Heart right ventricle (tissue), 16 donors: ENCODE data around the gene GSTCD. TPM values are rescaled to one million over a fixed set of nuclear protein-coding genes. Genes with fewer than 3 reads are reported as not detected.

ENCODE experiments used
- ATAC-seq, 8 donors: fragments of 200-7000 bp; cut with Tn5 transposase; one replicate each; pipeline ENCODE4 v1.9.1; 2020; ENCODE audit warnings: mild to moderate bottlenecking in 8 of 8, moderate library complexity in 8 of 8, moderate number of reproducible peaks in 1 of 8
- DNase-seq, 2 donors: peaks; one replicate each; pipeline ENCODE4 v3.0.0-alpha.2; 2020
- H3K27ac ChIP-seq, 10 donors: fragments of 200-600 bp; sonication (generic) in 2 of 10; one replicate each; pipeline versions ENCODE4 v1.5.0 to v1.8.0; 2020 to 2022; ENCODE audit warnings: mild to moderate bottlenecking in 3 of 10
- H3K27me3 ChIP-seq, 7 donors: fragments of 200-600 bp; one replicate each; pipeline ENCODE4 v1.8.0; 2021 to 2022; ENCODE audit warnings: mild to moderate bottlenecking in 2 of 7
- H3K36me3 ChIP-seq, 9 donors: fragments of 200-600 bp; sonication (generic) in 1 of 9; one replicate each; pipeline versions ENCODE4 v1.5.0 to v1.8.0; 2020 to 2022; ENCODE audit warnings: mild to moderate bottlenecking in 2 of 9
- H3K4me1 ChIP-seq, 9 donors: fragments of 200-600 bp; sonication (generic) in 1 of 9; one replicate each; pipeline versions ENCODE4 v1.5.0 to v1.8.0; 2020 to 2022; ENCODE audit warnings: mild to moderate bottlenecking in 4 of 9
- H3K4me3 ChIP-seq, 10 donors: fragments of 200-600 bp; sonication (generic) in 2 of 10; one replicate each; pipeline versions ENCODE4 v1.5.0 to v1.8.0; 2020 to 2022; ENCODE audit warnings: mild to moderate bottlenecking in 7 of 10, moderate library complexity in 2 of 10
- H3K9me3 ChIP-seq, 11 donors: fragments of 200-600 bp in 10 of 11; sonication (generic) in 2 of 11; one replicate each; pipeline versions ENCODE4 v1.5.0 to v1.8.0; 2013 to 2022; ENCODE audit warnings: mild to moderate bottlenecking in 2 of 11, control low read depth in 1 of 11, moderate library complexity in 1 of 11
- CTCF ChIP-seq, 9 donors: fragments of 200-600 bp; sonication (generic) in 2 of 9; IDR thresholded peaks; one replicate each; pipeline versions ENCODE4 v1.5.0 to v1.8.0; 2021 to 2022; ENCODE audit warnings: antibody characterized with exemption in 9 of 9, mild to moderate bottlenecking in 5 of 9, moderate library complexity in 1 of 9
- WGBS, 2 donors: extraction: QIAGEN DNeasy Blood & Tissue Kit; methylation state at CpG; one replicate each; pipeline ENCODE4 v1.1.7; 2013; ENCODE audit warnings: inconsistent platforms in 1 of 2; 5-methylcytosine and 5-hydroxymethylcytosine counted together
- intact Hi-C, 10 donors: fragments of 100-400 bp; cut with DNase I; formaldehyde crosslinking; loops; one replicate each; pipeline versions ENCODE4 v1.11.1 to v1.14.2; 2022
- polyA plus RNA-seq, 2 donors: library from polyadenylated mRNA; stranded (reverse); fragments of 200-250 nt; gene quantifications; one replicate each; pipeline ENCODE4 v1.2.3, GENCODE V29; 2013
- total RNA-seq, 10 donors: library from RNA; stranded (reverse); fragmentation: NEBNext Ultra II Directional in 3 of 10; extraction: Animal tissue kit (Norgen Biotek cat#: 25700) in 3 of 10; gene quantifications; one replicate each; pipeline versions ENCODE4 v1.2.1 to v1.2.4, GENCODE V29; 2021 to 2023
- donor health status: Arrhythmogenic right ventricular cardiomyopathy.
- donor health status: ischemic (EF 13 %, LVEDD 7.1; RV severe dilation, severe dysfunction).
- donor health status: healthy with polysubstance abuse.
- donor health status: DM: no; HTN: yes; CAD: no.
- donor health status: DM: no; HTN: no; CAD: no.
- donor health status: ischemic (EF 25% LVEDD 6.9; RV normal size, moderate dysfunction).
- donor health status: ischemic (EF 25% LVEDD 5.7; RV mildly dilated, moderate dysfunction).
- donor health status: healthy.
- donor health status: DM: yes; HTN: yes; CAD: no.
- donor health status: Ischemic cardiomyopathy.
- donor health status: ischemic (EF 35%, LVEDD 5.7; RV mildly dilated, moderate dysfunction).
- donor health status: nonischemic (EF 11% LVEDD 7.7; RV severe dilation, severe dysfunction).
- donor health status: DM: yes; HTN: yes; CAD: no.
- donor health status: PGD.
- donor health status: ischemic (EF 29% LVEDD 5.4; RV normal size, mild dysfunction).
- donor health status: nonischemic (EF 23%, LVEDD 6.1; RV moderate dilation, normal function).

GSTCD gene
- total and polyA plus RNA-seq, 12 donors, result 0.66 to 5.9 (median 4.3) TPM

DNA sequence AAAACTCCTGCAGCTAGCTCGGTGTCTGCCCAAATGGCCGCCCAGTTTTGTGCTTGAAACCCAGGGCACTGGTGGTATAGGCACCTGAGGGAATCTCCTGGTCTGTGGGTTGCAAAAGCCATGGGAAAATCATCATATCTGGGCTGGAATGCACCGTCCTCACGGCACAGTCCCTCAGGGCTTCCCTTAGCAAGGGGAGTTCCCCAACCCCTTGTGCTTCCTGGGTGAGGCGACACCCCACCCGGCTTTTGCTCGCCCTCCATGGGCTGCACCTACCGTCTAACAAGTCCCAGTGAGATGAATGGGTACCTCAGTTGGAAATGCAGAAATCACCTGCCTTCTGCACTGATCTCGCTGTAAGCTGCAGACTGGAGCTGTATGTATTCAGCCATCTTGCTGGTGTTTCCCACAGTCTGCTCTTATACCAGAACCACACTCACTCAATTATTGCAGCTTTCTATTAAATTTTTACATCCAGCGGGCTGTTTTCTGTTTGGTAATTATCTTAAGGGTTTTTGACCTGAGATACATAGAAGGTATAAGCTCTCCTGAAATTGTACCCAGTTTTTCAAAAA is 150.0 kb downstream of the GSTCD start:
- peaks cover 0 to 61% (median 8%) of the 10 kb centered on the region in 11 donors for H3K9me3 ChIP-seq
- no peaks in the 10 kb centered on the region for H3K36me3 ChIP-seq
- no peak overlapping the region for H3K4me3 ChIP-seq
- ATAC-seq (no peak), DNase-seq (no peak)
- no peaks in the 10 kb centered on the region for H3K4me1 ChIP-seq
- intact Hi-C loops, result no loop called here
- 95 to 98% methylated on average over 10 of the region's 10 CpGs for WGBS, 2 donors
- H3K27ac ChIP-seq, result no peak overlapping the region
- no peak for TF ChIP-seq CTCF (IDR thresholded peaks at IDR 0.05)
- no peaks in the 10 kb centered on the region for H3K27me3 ChIP-seq

DNA sequence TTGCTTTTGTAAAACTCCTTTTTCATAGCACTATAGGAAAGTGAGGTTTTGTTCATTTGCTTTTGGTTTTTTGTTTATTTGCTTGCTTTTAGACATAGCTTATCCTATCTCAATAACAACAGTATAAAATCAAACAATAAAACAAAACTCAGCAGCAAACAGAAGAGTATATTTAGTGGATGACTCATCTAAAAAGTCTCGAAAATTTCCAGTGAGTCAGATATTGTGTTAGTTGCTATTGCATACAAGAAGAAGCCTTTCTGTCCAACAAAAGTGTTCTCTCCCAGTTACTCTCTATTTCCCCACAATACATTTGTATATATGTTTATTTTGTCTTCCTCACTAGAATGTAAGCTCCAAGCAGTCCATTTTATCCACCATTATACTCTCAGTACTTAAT is 150.6 kb downstream of the GSTCD start:
- 47 to 70% methylated on average over 1 of the region's 1 CpG for WGBS, 2 donors
- DNase-seq (no peak), ATAC-seq (no peak)
- TF ChIP-seq CTCF (IDR thresholded peaks at IDR 0.05), result no peak
- intact Hi-C loops, result no loop called here
- Histone ChIP-seq H3K4me1 (no peaks in the 10 kb centered on the region), H3K27ac (no peak overlapping the region), H3K27me3 (no peaks in the 10 kb centered on the region), H3K9me3 (peaks cover 0 to 55% (median 8%) of the 10 kb centered on the region in 11 donors), H3K4me3 (no peak overlapping the region), H3K36me3 (no peaks in the 10 kb centered on the region)

DNA sequence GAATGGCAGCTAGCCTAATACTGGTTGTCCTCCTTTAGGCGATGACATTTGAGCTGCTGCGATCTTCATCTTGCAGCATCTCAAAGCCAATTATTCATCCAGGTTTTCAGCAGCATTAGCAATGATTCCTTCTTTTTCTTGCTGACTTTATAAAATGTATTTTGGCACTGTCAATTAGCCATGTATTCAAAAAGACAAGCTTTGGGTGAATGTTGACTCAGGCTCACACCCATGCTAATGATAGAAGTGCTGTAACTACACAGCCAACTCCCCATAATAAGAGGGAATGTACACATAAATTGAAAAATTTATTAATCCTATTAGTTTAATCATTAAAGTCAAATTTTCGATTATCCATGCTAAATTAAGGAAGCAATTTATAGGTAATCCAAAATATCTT is 162.4 kb downstream of the GSTCD start:
- Histone ChIP-seq H3K4me3 (no peak overlapping the region), H3K4me1 (peaks cover 0 to 13% (median 0%) of the 10 kb centered on the region in 9 donors), H3K9me3 (no peaks in the 10 kb centered on the region), H3K36me3 (no peaks in the 10 kb centered on the region), H3K27ac (no peak overlapping the region), H3K27me3 (no peaks in the 10 kb centered on the region)
- TF ChIP-seq CTCF (IDR thresholded peaks at IDR 0.05), result no peak
- ATAC-seq, result no peak
- intact Hi-C loops, result loop anchor here in 1 of 10 donors (10.0 kb wide), 1 partner anchor 86 kb away; no protein-coding TSS in a partner anchor
- no peak for DNase-seq
- WGBS, 2 donors, result 73 to 76% methylated on average over 3 of the region's 3 CpGs

GRCh38 chr4:105871997-105872396 is 163.4 kb downstream of the GSTCD start:
- no peak overlapping the region for H3K27ac ChIP-seq
- H3K4me1 ChIP-seq, result peaks cover 0 to 13% (median 0%) of the 10 kb centered on the region in 9 donors
- TF ChIP-seq CTCF (IDR thresholded peaks at IDR 0.05), result no peak
- intact Hi-C loops, result loop anchor here in 1 of 10 donors (10.0 kb wide), 1 partner anchor 87 kb away; no protein-coding TSS in a partner anchor
- WGBS, 2 donors, result 67 to 68% methylated on average over 2 of the region's 2 CpGs
- DNase-seq (no peak), ATAC-seq (no peak)
- H3K36me3 ChIP-seq, result no peaks in the 10 kb centered on the region
- no peak overlapping the region for H3K4me3 ChIP-seq
- H3K9me3 ChIP-seq, result no peaks in the 10 kb centered on the region
- H3K27me3 ChIP-seq, result no peaks in the 10 kb centered on the region
